Stimulated activated CD8-positive, alpha-beta memory T cell treated with anti-CD3 and anti-CD28 coated beads, Interleukin-2, amount 100 ng/mL, for 48 hours (primary cell): ENCODE results near the gene HEATR1.
A peak's percentile ranks its signal among the peaks of the same experiment; 100 is the strongest.
"Not testable (repeated sequence)": the region's sequence is repeated elsewhere in the genome, so short reads cannot be mapped to it uniquely, and the experiment has no call there.

ENCODE experiments used
- DNase-seq, 2 donors: peaks; one replicate each; pipeline ENCODE4 v3.0.0-alpha.2; 2020; ENCODE audit warnings: low read depth in 2 of 2

HEATR1 gene, protein sequence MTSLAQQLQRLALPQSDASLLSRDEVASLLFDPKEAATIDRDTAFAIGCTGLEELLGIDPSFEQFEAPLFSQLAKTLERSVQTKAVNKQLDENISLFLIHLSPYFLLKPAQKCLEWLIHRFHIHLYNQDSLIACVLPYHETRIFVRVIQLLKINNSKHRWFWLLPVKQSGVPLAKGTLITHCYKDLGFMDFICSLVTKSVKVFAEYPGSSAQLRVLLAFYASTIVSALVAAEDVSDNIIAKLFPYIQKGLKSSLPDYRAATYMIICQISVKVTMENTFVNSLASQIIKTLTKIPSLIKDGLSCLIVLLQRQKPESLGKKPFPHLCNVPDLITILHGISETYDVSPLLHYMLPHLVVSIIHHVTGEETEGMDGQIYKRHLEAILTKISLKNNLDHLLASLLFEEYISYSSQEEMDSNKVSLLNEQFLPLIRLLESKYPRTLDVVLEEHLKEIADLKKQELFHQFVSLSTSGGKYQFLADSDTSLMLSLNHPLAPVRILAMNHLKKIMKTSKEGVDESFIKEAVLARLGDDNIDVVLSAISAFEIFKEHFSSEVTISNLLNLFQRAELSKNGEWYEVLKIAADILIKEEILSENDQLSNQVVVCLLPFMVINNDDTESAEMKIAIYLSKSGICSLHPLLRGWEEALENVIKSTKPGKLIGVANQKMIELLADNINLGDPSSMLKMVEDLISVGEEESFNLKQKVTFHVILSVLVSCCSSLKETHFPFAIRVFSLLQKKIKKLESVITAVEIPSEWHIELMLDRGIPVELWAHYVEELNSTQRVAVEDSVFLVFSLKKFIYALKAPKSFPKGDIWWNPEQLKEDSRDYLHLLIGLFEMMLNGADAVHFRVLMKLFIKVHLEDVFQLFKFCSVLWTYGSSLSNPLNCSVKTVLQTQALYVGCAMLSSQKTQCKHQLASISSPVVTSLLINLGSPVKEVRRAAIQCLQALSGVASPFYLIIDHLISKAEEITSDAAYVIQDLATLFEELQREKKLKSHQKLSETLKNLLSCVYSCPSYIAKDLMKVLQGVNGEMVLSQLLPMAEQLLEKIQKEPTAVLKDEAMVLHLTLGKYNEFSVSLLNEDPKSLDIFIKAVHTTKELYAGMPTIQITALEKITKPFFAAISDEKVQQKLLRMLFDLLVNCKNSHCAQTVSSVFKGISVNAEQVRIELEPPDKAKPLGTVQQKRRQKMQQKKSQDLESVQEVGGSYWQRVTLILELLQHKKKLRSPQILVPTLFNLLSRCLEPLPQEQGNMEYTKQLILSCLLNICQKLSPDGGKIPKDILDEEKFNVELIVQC (N-terminal part only)

DNA sequence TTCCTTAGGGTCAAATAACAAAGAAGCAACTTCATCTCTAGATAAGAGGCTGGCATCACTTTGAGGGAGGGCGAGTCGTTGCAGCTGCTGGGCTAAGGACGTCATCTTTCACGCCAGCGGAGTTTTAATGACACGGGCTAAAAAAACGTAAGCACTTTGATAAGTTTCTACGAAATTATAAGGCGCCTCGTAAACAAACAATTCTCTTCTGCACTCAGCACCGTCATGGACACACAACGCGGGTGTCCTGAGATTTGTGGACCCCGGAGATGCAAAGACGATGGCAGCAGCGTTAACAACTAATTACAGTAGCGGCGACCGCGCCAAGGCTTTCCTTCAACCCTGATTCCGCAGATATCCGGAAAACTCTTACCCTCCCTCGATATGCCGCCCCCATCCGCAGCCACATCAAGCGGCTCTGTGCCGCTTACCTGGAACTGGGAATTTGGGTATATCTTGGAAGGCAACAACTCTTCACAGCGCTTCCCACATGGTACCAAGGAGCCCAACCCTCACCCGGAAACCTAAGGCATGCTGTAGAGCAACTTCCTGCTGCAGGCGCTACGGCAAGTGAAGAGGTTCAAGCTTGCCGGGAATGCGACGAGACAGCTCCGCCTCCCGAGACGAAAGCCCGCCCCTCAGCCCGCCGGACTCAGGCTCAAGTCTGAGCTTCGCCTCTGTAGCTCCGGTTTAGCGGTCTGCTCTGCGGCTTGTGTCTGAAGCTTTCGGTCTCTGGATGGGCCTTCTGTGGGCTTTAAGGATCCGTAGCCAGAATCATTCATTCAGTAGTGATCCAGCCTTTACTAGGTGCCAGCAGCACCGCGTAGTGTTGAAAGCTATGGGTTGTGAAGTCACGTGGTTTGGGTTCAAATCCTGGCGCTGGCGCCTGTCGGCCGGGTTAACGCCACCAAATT is at the start of gene HEATR1:
TSS of gene HEATR1 (minus strand) at position 526 of the 914 bp plus-strand sequence. CDS start at position 105, 421 bp downstream.
- peak; percentile 74 to 88 for DNase-seq

DNA sequence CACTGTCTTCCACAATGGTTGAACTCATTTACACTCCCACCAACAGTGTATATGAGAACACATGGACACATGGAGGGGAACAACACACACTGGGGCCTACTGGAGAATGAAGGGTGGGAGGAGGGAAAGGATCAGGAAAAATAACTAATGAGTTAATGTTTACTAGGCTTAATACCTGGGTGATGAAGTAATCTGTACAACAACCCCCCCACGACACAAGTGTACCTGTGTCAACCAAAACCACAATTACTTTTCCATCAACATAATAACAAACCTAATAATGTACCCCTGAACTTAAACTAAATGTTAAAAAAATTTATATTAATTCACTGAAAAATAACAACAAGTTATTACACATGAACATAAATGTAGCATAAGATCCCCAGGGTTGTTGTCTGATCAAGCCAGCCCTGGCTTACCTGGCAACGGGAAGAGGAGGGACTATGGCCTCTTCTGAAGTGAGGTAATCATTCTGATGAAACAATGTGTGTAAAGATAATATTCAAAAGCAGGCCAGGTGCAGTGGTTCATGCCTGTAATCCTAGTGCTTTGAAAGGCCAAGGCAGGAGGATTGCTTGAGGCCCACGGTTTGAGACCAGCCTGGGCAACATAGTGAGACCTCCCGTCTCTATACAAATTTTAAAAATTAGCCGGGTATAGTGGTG is 40.8 kb upstream of the HEATR1 start:
- no peak for DNase-seq

DNA sequence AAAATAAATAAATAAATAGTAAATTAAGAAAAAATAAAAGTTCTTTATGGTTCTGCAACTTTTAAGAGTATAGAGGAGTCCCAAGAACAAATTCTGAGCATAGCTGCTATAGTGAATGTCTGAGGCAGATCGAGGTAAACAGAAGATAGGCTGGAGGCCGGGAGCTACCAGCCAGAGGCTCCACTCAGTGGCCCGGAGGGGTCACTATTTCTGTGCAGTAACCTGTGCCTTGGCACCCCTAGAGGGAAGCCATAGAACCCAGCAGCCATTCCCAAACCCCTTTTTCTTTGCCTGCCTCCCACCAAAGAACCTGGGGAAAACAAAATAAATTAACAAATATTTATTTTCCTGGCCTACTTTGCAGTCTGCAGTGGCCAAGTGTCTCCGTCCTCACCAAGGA is 38.4 kb upstream of the HEATR1 start:
- no peak for DNase-seq

DNA sequence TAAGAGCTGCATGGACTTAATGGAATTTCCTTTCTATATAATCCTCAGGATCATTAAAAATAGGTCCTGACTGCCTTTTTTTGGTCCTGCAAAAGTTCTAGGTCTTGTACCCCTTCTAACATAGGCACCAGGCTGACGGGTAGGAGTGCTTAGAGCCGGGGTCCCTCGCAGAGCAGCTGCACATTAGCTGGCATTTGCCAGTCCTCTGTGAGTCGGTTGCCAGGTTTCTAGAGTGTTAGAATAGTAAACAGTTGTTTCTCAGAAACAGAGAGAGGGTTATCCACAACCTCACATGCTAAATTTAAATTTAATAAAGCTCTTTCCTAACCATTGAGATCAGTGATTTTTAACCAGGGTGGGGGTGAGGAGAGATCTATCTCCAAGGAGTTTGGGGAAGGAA is 35.4 kb upstream of the HEATR1 start:
- DNase-seq = no peak

DNA sequence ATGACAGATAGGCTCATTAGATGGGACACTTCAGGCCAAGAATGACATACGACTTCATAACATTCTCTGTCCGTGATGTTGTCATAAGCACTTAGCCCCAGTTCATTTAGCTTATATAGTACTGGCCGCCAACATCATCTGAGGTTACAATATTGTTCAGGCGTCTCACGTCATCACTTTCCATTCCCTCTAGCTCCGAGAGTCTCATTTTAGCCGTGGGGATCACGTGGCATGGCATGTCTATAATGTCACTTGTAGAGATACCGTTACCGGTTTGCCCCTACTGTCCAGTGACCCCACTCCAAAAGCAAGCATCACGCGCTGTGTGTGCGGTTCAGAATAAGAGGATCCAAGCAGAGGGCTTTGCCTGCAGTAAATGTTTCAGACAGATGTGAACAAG is 34.6 kb upstream of the HEATR1 start:
- DNase-seq = no peak

DNA sequence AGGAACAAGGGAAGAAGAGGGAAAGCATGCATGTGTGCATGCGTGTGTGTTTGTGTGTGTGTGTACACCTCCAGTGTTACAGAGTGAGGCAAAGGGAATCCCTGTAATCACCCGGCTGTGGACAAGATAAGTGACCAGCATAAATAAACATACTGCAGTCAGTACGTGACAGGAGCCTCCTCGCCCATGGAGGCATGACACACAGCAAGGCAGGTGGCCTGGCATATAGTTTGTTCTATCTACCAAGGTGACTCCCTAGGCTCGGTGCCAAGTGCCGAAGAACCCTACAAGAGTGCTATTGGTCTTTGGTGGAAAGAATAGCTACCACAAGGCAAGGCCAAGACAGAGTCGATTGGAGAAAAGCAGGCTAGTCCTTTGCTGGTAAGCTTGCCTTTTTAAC is 31.7 kb upstream of the HEATR1 start:
- DNase-seq = no peak

DNA sequence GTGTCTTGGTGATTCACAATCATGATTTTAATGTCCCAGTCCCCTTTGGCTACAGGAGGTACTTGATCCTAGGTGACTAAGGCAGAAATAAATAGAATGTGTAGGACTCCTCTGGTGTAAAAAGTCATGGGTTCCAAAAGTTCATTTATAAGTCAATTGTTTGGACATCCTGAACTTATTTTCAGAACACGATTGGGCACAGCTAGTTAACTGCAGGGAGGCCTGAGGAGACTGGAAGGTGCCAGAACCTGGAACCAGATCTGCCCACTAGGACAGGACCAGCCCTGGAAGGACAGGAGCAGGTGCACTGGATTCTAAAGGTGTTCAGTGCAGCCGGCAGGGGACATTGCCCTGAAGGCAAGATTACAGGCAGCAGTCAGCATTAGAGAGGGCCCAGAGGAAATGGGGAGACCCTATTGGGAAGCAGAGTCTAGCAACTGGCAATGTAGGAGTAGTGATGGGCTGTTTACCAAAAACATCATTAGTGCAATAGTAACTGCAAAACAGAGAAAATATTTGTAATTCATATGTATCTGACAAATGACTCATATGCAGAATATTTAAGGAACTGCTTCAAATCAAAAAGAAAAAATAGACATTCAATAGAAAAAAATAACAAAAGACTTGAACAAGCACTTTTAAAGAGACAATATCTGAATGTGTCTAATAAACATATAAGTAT is 23.6 kb upstream of the HEATR1 start:
- DNase-seq = no peak

DNA sequence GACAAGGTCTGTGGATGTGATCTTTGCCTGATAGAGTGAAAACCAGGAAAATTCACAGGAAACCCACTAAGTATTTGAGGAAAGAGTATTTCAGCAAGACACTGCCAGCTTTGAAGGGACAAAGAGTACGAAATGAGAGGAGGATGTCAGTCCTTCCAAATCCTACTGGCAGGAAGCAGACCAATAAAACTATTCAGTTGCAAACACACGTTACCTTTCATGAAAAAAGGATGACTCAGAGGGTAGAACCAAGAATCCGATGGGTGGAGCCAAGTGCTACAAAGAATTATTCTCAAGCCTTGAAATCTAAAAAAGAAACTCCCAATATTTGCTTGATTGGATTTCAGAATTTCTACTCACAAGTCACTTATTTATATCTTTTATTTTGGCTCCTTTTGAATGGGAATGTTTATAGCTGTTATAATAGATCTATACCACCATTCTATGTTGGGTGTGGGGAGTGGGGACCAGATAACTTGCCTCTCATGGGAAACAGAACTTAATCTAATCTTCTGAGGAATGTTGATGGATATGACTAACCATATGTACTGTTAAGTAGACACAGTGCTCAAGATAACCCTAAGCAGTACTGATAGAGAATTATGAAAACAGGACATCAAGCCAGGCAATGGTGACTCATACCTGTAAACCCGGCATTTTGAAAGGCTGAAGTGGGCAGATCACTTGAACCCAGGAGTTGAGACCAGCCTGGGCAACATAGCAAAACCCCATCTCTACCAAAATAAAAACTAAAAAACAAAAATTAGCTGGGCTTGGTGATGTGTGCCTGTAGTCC is 19.3 kb upstream of the HEATR1 start:
- DNase-seq = no peak

DNA sequence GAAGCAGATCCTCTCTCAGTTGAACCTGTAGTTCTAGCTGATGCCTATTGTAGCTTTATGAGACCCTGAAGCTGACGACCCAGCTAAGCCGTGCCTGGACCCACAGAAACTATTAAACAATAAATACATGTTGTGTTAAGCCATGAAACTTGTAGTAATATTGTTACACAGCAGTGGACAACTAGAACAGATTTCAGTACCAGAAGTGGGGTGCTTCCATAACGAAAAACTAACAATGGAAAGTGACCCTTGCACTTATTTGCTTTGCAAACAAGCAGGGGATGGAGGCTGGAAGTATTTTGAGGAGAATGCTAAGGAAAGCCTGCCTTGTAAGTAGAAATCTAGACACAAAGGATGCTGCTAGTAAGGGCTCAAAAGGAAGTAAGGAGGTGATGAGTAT is 18.1 kb upstream of the HEATR1 start:
- no peak for DNase-seq

DNA sequence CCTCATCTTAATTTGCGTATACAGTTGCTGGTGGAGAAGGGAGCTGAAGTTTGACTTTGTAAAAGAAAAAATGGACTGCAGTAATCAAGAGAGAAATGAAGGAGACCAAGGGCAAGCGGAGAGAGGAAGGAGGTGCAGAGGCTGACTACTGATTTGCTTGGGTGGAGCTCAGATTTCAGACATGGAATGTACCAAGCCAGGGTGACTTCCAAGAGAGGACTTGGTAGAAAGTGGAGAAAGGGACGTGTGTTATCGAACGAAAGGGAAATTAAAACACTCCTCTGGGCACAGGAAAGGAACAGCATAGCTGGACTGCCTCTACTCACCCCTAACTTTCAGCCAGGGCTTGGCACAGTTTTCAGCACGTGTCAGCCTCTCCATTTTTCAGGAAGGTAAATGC is 15.1 kb upstream of the HEATR1 start:
- no peak for DNase-seq

DNA sequence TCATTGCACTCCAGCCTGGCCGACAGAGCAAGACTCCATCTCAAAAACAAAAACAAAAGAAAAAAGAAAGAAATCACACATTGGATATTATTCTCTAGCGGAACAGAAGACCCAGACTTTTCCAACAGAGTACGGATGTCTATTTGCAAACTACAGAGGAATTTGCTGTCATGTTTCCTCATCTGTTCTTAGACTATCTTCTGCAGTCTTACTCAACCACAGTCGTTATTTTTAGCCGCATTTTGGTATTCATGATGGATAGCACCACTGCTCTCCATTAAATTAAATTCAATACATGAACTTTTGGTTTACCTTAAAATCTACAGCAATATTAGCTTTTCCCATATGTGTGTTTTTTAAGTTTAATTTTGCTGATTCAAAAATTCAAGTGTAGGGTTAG is 14.2 kb upstream of the HEATR1 start:
- no peak for DNase-seq

DNA sequence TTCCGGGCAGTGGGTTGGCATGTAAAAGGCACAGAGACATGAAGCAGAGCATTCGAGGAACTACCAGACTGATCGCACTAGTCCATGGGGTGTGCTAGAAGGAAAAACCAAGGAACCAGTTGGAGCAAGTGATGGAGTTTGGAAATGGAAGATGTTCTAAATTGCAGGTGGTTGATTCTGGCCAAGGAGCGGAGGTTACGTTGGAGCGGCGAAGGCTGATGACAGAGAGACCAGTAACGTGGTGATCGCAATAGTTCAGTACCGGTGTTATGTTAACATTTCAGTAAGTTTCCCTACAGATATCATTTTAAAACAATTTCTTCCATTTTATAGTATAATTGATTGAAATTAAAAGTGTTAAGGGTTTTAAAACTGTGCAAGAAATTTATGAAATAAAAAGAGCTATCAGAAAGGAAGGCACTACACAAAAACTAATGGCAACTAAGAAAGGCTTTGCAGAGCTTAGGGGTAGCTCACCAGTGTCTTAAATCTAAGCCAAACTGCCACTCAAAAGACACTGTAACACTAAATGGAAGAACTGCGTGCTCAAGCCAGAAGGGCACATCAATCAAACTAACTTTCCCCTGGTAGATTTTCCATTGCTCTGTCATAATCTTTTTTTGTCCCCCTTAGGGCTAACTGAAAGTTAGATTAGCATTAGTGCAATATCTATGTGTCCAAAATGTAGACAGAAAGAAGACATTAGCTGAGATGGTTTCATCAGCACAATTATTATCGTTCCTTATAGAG is 11.3 kb upstream of the HEATR1 start:
- DNase-seq = no peak

DNA sequence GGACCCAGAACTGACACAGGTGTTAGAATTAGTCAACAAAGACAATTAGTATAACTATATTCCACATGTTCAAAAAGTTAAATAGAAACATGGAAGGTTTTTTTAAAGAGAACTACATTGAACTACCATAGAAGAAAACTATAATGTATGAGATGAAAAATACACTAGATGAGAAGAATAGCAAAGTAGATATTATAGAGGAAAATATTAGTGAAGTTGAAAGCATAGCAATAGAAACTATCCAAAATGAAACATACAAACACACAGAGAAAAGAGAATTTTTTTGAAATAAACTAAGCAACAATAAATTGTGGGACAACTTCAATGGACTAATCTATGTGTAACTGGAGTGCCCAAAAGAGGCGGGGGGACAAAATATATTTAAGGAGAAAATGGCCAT is 8.0 kb upstream of the HEATR1 start:
- no peak for DNase-seq

DNA sequence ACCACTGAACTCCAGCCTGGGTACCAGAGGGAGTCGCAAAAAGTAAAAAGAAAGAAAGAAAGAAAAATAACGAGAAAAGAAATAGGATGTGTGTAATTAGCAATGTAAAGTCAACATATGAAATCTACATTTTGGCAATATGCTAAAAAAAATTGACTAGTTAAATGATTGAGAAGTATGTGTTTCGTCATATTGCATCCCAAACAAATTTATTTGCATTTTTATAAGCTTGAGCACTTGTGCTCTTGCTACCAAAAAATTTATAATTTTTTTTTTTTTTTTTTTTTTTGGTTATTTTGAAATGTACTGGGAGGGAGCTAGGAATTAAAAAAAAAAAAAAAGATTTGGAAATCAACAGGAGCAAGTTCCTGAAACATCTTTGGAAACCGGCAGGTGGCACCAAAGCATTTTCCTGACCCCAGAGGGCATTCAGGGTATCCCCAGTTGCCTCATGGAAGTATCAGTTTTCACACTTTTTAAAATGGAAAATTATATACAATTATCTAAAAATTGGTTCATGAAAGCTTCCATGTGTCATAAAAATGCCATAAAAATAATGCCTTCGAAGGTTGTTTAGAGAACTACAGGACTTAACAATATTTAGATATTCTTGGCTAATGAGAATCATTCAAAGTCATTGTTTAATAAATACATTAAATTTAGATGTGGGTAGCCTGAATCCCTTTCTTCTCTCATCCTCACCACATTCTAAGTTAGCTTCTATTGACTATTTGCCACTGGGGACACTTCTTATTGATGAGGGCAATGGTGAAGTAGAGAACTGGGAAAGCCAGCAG is 4.8 kb upstream of the HEATR1 start:
- peak in 1 of 2 donors; percentile 24 for DNase-seq

DNA sequence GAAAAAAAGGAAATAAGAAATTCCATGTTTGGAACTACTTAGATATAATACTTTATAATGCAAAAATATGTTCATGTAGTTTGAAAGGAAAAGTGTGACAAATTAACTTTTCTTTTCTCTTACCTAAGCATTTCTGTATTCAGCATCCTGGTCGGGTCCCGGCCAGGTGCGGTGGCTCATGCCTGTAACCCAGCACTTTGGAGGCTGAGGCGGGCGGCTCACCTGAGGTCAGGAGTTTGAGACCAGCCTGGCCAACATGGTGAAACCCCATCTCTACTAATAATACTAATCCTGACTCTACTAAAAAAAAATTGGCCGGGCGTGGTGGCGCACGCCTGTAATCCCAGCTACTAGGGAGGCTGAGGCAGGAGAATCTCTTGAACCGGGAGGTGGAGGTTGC is 3.3 kb upstream of the HEATR1 start:
- DNase-seq = not testable (repeated sequence)

DNA sequence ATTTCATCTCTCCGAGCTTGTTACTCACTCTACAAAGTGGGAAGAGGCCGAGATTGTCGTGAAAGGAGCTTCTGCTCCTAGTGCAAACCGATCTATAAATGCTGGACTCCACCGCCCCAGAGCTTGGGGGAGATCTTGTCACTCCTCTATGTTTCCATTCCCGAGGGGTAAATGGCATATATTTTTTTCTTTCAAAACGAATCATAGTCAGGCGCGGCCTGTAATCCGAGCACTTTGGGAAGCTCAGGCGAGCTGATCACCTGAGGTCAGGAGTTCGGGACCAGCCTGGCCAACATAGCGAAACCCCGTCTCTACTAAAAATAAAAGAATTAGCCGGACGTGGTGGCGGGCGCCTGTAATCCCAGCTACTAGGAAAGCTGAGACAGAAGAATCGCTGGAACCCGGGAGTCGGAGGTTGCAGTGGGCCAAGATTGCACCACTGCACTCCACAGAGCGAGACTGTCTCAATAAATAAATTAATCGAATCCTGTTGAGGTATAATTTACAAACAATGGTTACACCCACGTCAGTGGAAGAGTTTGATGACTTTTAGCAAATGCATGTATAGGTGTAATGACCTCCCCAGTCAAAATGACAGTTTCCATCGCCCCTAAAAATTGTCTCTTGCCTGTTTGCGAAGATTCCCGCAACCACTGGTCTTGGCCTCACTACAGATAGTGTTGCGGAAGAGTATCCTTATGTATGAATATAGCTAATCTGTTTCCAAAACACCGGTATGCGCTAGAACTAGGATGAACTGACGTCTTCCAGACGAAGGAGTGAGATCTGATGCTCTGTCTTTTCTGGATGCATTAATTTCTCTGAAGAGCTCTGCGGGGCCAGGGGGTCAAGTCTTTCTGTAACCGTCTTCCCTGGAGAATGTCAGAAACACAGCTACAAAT is 840 bp upstream of the HEATR1 start:
- no peak for DNase-seq
